Suprapubic skin (tissue), 4 donors: ENCODE measurements around the gene SPRING1. TPM values are rescaled to one million over a fixed set of nuclear protein-coding genes. Genes with fewer than 3 reads are reported as not detected.
A peak's percentile ranks its signal among the peaks of the same experiment; 100 is the strongest.

Source experiments
- DNase-seq, 2 donors: peaks; one replicate each; pipeline ENCODE4 v3.0.0-alpha.2; 2019; ENCODE audit warnings: low spot score in 2 of 2
- H3K27ac ChIP-seq: fragments of 200-600 bp; sonication (generic); one replicate; pipeline ENCODE4 v1.5.1; 2019
- H3K27me3 ChIP-seq: fragments of 200-600 bp; sonication (generic); one replicate; pipeline ENCODE4 v1.5.1; 2019
- H3K36me3 ChIP-seq: fragments of 200-600 bp; sonication (generic); one replicate; pipeline ENCODE4 v1.5.1; 2019
- H3K4me1 ChIP-seq: fragments of 200-600 bp; sonication (generic); one replicate; pipeline ENCODE4 v1.5.1; 2019
- H3K4me3 ChIP-seq: fragments of 200-600 bp; sonication (generic); one replicate; pipeline ENCODE4 v1.5.1; 2019; ENCODE audit warnings: mild to moderate bottlenecking
- H3K9me3 ChIP-seq: fragments of 200-600 bp; sonication (generic); one replicate; pipeline ENCODE4 v1.5.1; 2019
- EP300 ChIP-seq: sonication (generic); formaldehyde crosslinking; IDR thresholded peaks from one replicate; pipeline ENCODE4 v1.6.1; 2017; ENCODE audit warnings: antibody characterized with exemption
- POLR2A ChIP-seq, 2 donors: fragments of 450-650 bp; IDR thresholded peaks; one replicate each; pipeline ENCODE4 v1.6.1; 2017; ENCODE audit warnings: antibody characterized with exemption in 2 of 2, mild to moderate bottlenecking in 2 of 2, moderate library complexity in 2 of 2
- POLR2AphosphoS5 ChIP-seq, 3 donors: sonication (generic); formaldehyde crosslinking; IDR thresholded peaks; one replicate each; pipeline ENCODE4 v1.6.1; 2017; ENCODE audit warnings: antibody characterized with exemption in 3 of 3
- WGBS: methylation state at CpG from one replicate; pipeline ENCODE4 v1.1.5; 2018; 5-methylcytosine and 5-hydroxymethylcytosine counted together
- total RNA-seq, 4 donors: library from RNA; depleted of rRNA; stranded (reverse); fragments of >200 nt; gene quantifications; one replicate each; pipeline ENCODE4 v1.1.0, GENCODE V29; 2016
- TF ChIP-seq, protein P1 (sequence below), 2 donors: fragments of 200-600 bp in 1 of 2; fragments of 450-650 bp in 1 of 2; sonication (generic) in 1 of 2; IDR thresholded peaks; one replicate each; pipeline ENCODE4 v1.5.1; 2016 to 2019; ENCODE audit warnings: antibody characterized with exemption in 2 of 2, mild to moderate bottlenecking in 1 of 2, moderate library complexity in 1 of 2

SPRING1 gene, protein sequence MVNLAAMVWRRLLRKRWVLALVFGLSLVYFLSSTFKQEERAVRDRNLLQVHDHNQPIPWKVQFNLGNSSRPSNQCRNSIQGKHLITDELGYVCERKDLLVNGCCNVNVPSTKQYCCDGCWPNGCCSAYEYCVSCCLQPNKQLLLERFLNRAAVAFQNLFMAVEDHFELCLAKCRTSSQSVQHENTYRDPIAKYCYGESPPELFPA
- total RNA-seq = 10 to 100 TPM; 19.9 to 31.4 (median 27.5) TPM

- peak within 1 kb of the TSS; percentile 96 for H3K4me3 ChIP-seq
- no peaks in the 10 kb centered on the region for H3K27me3 ChIP-seq
- peak within 1 kb of the TSS; percentile 79 for H3K27ac ChIP-seq
- TF ChIP-seq POLR2A (IDR thresholded peaks at IDR 0.05) (peak in 1 of 2 donors; percentile 89), EP300 (no peak), POLR2AphosphoS5 (IDR thresholded peaks at IDR 0.05) (peak in 1 of 3 donors; percentile 79)
- peak; percentile 99 to 100 for DNase-seq
- peaks cover 20% of the 10 kb centered on the region for H3K4me1 ChIP-seq
- H3K36me3 ChIP-seq = peaks cover 15% of the 10 kb centered on the region
- under 1% methylated on average over 40 of the region's 80 CpGs for WGBS
- no peaks in the 10 kb centered on the region for H3K9me3 ChIP-seq
These were observed at the start of gene SPRING1, which contains the start of gene RNFT2 for GRCh38 chr12:116737774-116738657. TSS of gene SPRING1 (minus strand) at chr12:116738069. CDS start at chr12:116737900, 169 bp downstream. TSS of gene RNFT2 (plus strand) at chr12:116738315. CDS start at chr12:116740498, 2,183 bp downstream.

DNA sequence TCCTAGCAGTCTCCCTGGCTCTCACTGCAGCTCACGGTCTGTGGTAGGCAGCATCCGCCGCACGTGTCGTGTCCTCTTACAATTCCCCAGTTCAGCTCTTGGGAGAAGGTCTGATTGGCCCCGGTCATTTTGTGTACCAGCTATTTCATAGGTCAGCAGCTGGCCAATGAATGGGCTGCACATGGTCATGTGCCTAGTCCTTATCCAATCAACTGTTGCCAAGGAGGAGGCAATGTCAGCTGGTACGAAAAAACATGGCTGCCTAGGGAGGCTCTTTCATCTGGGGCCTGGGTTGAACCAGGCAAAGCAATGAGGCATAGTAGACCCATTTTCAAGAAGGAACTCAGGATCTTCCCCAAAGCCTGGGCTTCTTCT is 46.4 kb upstream of the SPRING1 start:
- Histone ChIP-seq H3K4me3 (no peak overlapping the region), H3K4me1 (no peaks in the 10 kb centered on the region), H3K9me3 (no peaks in the 10 kb centered on the region), H3K27me3 (no peaks in the 10 kb centered on the region), H3K36me3 (no peaks in the 10 kb centered on the region), H3K27ac (no peak overlapping the region)
- TF ChIP-seq POLR2A (IDR thresholded peaks at IDR 0.05) (no peak), EP300 (no peak), POLR2AphosphoS5 (IDR thresholded peaks at IDR 0.05) (no peak)
- TF ChIP-seq, protein P1, sequence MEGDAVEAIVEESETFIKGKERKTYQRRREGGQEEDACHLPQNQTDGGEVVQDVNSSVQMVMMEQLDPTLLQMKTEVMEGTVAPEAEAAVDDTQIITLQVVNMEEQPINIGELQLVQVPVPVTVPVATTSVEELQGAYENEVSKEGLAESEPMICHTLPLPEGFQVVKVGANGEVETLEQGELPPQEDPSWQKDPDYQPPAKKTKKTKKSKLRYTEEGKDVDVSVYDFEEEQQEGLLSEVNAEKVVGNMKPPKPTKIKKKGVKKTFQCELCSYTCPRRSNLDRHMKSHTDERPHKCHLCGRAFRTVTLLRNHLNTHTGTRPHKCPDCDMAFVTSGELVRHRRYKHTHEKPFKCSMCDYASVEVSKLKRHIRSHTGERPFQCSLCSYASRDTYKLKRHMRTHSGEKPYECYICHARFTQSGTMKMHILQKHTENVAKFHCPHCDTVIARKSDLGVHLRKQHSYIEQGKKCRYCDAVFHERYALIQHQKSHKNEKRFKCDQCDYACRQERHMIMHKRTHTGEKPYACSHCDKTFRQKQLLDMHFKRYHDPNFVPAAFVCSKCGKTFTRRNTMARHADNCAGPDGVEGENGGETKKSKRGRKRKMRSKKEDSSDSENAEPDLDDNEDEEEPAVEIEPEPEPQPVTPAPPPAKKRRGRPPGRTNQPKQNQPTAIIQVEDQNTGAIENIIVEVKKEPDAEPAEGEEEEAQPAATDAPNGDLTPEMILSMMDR (IDR thresholded peaks at IDR 0.05) = no peak
- 97% methylated on average over 7 of the region's 7 CpGs for WGBS
- DNase-seq = no peak

DNA sequence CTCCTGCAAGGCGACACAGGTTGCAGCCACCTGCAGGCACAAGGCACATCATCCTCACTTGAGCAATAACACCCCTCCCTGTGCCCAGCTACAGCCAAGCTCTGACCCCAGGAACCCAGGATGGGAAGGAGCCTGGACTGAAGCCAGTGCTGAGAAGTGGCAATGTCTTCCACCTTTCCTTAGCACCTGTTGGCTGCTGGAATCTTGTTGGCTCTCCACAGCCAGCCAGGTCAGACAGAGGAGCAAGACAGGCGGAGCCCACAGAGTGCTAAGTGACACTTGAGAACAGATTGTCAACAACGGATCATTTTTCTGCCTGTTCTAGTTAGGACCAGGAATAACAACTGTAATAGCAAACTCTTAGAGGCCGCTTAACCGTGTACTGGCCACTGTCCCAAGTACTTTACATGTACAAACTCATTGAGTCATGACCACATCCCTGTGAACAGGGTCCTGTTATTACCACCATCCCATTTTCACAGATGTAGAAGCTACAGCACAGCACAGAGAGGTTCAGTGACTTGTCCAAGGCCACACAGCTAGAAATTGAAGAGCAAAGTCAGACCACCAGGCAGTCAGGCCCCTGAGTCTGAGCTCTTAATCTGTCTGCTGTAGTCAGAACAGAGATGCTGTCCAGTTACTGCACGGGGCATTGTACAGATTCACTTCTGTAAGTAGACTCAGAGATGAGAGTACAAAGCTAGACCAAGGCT is 45.8 kb upstream of the SPRING1 start:
- no peak overlapping the region for H3K4me3 ChIP-seq
- no peaks in the 10 kb centered on the region for H3K9me3 ChIP-seq
- H3K36me3 ChIP-seq = no peaks in the 10 kb centered on the region
- no peak for TF ChIP-seq POLR2AphosphoS5 (IDR thresholded peaks at IDR 0.05)
- TF ChIP-seq POLR2A (IDR thresholded peaks at IDR 0.05) = no peak
- no peak for TF ChIP-seq EP300
- TF ChIP-seq, protein P1 (IDR thresholded peaks at IDR 0.05) = no peak
- H3K27me3 ChIP-seq = no peaks in the 10 kb centered on the region
- H3K27ac ChIP-seq = no peak overlapping the region
- no peak for DNase-seq
- 92% methylated on average over 6 of the region's 6 CpGs for WGBS
- no peaks in the 10 kb centered on the region for H3K4me1 ChIP-seq

DNA sequence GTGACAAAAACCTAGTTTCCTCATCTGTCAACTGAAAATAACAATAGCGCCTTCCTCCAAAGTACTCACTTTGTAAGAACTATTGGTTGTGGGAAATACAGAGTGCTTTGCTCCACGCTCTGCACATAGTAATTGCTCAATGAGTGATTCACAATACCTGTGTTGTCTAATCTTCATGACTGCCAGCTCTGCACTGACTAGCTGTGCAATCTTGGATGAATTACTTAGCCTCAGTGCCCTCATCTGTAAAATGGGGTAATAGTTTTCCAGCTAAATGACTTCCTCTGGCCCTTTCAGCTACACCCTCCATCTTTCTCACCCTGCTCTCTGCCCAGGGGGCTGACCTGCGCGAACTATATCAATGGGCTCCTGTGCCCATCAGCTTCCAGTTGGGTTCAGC is 43.1 kb upstream of the SPRING1 start:
- WGBS = 87% methylated on average over 4 of the region's 4 CpGs
- no peaks in the 10 kb centered on the region for H3K9me3 ChIP-seq
- no peak overlapping the region for H3K4me3 ChIP-seq
- no peak for DNase-seq
- no peaks in the 10 kb centered on the region for H3K4me1 ChIP-seq
- TF ChIP-seq POLR2AphosphoS5 (IDR thresholded peaks at IDR 0.05) (no peak), EP300 (no peak), POLR2A (IDR thresholded peaks at IDR 0.05) (no peak)
- TF ChIP-seq, protein P1 (IDR thresholded peaks at IDR 0.05) = no peak
- no peaks in the 10 kb centered on the region for H3K27me3 ChIP-seq
- no peaks in the 10 kb centered on the region for H3K36me3 ChIP-seq
- no peak overlapping the region for H3K27ac ChIP-seq

GRCh38 chr12:116779597-116779996 is 41.7 kb upstream of the SPRING1 start:
- no peak overlapping the region for H3K27ac ChIP-seq
- H3K27me3 ChIP-seq = no peaks in the 10 kb centered on the region
- no peaks in the 10 kb centered on the region for H3K9me3 ChIP-seq
- H3K36me3 ChIP-seq = no peaks in the 10 kb centered on the region
- no peak overlapping the region for H3K4me3 ChIP-seq
- no peak for DNase-seq
- 88% methylated on average over 2 of the region's 2 CpGs for WGBS
- no peaks in the 10 kb centered on the region for H3K4me1 ChIP-seq
- no peak for TF ChIP-seq POLR2AphosphoS5 (IDR thresholded peaks at IDR 0.05)
- TF ChIP-seq, protein P1 (IDR thresholded peaks at IDR 0.05) = no peak
- TF ChIP-seq POLR2A (IDR thresholded peaks at IDR 0.05) = no peak
- no peak for TF ChIP-seq EP300
